Medulla oblongata (tissue), 1 donor: Measurements from ENCODE around the gene BMX.

Experiments
- DNase-seq: peaks from one replicate; pipeline ENCODE4 v3.0.0-alpha.2; 2015; ENCODE audit errors: extremely low spot score

Gene BMX

DNA sequence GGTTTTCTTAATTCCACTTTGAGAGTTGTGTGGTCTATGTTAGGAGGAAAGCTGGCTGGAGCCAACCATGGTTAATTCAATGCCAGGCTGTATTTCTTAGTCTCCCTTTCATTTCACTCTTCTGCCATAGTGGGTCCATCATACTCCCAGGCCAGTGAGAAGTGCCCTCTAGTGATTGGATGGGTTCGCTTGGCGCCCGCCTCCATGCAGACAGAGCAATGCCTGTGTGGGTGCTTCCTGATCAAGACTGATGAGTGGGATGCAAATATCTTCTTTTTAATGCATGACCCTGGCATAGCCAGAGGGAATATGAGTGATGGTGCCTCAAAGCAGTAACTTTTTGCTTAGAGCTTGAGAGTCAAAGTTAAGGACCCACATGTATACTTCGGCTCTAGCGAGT lies 6.4 kb downstream of the BMX start:
- no peak for DNase-seq

DNA sequence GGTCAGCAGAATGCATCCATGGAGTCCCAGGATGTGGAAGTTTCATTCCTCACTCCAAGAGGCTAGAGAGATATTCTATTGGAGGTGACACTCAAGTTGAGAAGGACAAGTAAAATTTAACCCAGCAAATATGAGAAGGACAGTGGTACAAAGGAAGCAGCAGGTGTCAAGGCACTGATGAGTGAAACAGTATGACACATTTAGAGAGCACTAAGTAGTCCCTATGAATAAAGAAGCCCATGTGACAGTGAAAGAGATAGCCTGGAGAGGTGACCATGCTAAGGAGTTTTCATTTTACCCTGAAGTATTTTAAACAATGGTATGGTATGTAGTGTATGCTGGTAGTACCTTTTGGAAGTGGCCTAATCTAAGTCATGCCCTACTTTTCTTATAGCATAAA lies 9.2 kb downstream of the BMX start:
- no peak for DNase-seq

DNA sequence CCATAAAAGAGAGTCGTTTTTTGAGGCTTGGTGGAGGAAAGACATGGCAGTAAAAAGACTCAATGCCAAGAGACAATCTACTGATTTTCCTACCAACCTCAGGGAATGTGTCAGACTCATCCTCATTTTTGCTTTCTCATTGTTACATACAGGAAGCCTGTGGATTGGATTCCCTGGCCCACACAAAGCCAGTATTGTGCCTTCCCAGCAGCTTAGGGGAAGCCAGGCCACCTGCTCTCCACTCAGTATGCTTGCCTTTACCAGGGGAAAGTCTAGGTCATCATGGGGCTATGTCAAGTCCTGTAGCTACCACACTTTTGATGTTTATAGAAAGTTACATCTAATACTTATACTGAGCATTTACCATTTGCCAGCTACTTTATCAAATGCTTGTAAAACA lies 11.0 kb downstream of the BMX start:
- DNase-seq = peak; percentile 40

DNA sequence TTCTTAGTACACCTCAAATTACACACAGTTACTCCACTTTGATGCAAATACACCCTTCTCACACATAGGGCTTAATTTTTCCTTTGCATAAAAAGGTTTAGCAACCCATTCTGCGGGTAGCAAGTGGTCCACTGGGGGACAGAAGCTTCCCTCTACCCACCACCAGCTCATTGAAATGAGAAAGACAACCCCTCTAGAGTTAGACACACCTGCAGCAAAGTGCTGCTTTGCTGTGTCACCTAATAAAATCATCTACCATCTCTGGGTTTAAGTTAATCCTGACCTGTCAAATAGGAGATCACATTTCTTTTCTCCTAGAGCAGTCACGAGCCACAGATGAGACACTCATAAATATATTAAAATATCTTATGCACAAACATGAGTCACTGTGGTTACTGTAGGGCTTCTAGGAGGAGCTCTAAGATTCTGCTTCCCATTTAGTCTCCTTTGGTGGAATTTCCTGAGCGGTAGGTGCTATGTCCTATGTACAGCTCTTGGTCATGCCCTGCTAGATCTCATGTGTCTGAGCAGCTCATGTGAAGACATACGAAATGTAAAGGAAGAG lies 11.9 kb downstream of the BMX start:
- DNase-seq = no peak

DNA sequence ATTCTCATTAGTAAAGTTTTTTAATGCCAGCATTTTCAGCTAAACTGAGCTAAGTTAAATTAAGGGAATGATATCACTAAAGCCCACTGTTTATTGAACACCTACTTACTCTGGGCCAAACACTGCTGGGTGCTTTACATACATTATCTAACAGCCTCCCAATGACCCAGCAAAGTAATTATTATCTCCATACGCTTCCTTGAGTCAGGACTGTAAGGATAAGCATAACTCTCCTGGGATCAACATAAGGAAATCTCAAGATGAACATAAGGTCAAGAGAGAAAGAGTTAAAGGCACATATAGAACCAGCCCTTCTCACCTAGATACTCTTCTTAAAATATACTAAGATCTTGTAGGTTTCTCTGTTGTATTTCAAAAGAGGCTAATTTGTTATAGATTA lies 13.7 kb downstream of the BMX start:
- no peak for DNase-seq

DNA sequence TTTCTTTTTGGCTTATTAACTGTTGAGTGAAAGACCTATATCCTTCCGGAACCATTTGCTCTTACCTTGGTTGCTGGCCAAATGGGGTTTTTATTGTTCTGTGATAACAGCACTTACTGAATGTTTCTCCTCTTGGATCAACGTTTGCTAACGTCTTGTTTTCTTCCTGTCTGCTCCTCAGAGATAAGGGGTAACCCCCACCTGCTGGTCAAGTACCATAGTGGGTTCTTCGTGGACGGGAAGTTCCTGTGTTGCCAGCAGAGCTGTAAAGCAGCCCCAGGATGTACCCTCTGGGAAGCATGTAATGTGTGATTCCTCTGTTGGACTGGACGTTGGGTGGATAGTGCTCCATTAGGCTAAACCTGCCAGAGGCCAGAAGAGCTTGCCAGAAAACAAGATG lies 15.3 kb downstream of the BMX start:
- DNase-seq = no peak

DNA sequence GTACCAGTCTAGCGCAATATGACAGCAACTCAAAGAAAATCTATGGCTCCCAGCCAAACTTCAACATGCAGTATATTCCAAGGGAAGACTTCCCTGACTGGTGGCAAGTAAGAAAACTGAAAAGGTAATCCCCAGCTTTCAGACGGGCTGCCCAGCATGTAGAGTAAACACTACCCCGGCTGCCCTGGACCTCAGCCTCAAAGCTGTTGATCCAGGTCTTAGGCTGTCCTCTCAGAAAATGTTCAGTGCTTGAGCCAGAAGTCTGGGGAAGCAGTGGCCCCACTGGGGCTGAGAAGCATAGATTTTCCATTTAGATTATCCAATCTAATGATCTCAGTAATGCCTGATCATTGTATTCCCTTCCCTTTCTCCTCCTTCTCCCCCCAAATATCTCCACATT lies 21.9 kb downstream of the BMX start:
- DNase-seq = no peak

DNA sequence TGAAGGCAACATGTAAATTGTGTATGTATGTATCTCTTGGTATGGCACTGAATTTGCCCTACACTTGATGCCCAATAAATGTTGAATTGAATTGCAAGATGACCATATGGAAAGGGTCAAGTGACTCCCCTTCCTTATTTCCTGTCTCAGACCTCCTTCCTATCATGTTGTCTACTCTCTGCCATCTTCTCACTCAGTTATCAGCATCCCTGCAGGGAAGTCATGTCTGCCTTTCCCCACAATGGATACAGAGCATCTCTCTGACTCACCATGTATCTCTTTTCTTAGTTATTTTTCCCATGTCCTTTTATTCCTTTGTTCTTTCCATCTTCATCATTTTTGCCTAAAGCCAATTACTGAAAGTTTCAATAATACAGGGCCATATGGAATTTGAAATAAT lies 22.5 kb downstream of the BMX start:
- DNase-seq = no peak

DNA sequence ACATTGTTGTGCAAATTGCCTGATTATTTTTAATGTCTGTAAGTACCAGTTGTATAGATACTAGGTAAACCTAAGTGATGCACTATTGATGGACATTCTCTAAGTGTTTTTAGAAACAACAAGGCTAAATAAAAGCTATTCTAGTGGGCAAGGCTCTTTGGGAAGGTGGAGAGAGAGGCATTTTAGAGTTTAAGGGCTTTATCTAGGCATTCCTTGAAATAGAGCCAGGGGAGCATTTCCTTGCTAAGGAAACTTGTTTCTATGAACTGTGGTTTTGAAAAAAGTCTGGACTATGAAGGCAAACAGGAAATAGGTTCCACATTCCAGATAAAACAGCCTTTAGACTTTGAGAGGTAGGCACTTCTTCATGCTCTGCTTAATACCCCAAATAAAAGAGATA lies 23.8 kb downstream of the BMX start:
- no peak for DNase-seq

DNA sequence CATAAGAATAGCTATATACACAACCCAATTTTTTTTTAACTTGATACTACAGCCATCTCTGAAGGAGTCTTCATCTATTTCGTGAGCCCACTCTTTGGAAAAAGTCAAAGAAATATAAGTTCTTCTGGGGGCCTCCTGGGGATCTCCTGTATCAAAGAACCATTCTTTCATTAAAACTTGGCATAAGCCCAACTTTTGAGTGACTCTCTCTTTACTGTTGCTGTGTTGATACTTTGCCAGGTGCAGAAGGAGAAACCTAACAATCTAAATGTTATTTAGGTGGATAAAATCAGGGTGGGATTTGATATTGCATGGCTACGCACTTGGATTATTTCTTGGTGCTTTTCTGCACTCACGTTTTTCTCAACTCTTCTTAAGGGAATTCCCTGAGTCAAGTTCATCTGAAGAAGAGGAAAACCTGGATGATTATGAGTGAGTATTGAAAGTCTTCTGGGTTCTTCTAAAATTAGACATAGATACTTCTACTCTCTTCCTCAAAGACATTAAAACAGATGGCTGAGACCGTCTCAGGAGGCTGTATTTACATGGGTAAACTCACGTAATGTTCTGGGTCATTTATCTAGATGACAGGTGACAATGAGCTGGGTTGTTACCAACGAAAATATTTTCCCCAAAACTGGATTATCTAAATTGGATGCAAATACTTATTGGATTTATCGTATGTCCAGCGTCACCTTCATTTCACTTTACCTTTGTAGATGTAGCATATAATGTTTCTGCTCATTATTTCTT lies 25.2 kb downstream of the BMX start:
- DNase-seq = no peak

DNA sequence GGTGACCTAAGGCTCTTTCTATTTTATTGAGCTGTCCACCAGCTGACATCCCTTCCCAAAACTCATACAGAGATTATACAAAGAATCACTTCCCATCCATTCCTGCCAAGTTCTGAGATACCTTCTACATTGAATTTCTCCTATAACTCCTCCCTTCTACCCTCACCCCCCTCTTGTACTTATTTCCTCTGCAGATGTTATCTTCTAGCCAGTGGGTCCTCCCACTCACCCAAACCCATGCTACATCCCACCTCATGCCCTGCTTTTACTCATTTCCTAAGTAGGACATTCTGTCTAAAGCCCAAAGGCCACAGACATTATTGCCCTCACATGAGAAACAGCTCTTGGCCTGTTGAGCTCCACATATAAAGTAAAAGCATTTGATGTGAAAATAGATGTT lies 28.6 kb downstream of the BMX start:
- DNase-seq = no peak

DNA sequence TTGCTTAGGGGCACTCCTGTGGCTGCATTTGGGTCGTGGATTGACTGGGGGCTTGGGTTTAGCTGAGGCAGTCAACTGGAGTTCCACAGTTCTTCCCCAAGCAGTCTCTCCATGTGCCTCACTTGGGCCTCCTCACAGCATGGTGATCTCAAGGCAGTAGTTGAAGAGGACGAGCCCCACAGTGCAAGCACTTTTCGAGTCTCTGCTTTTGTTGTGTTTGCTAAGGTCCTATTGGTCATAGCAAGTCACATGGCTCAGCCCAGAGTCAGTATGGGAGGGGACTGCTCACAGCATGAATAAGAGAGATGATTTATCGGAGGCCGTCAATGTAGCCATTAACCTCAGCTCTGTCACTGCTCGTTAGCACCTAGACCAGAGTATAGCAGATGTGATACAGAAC lies 29.7 kb downstream of the BMX start:
- no peak for DNase-seq

DNA sequence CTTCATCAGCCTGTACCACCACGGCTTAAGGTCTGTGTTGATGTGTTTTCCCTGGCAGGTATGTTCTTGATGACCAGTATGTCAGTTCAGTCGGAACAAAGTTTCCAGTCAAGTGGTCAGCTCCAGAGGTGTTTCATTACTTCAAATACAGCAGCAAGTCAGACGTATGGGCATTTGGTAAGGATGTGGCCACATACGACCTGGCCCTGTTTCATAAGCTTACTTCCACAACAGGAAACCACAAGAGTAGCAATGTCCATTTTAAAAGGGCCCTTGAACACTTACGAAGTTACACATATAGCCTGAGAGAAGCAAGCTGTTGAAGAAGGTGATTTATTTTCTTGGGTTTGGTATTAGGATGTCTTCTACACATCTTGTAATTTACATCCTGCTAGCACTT lies 46.1 kb downstream of the BMX start:
- no peak for DNase-seq

DNA sequence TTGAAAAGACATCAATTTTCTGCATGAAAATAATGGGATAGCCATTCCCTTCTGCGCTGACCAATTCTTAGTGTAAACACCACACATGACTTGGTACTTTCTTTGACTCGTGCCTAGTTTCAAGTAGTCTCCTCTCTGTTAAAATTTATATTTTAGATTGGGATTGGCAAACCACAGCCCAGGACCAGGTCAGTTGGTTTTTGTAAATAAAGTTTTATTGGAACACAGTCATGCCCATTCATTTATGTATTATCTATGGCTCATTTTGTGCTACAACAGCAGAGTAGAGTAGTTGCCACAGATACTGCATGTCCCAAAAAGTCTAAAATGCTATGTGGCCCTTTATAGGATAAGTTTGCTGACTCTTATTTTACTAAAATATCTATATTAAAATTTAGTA lies 46.7 kb downstream of the BMX start:
- DNase-seq = no peak

DNA sequence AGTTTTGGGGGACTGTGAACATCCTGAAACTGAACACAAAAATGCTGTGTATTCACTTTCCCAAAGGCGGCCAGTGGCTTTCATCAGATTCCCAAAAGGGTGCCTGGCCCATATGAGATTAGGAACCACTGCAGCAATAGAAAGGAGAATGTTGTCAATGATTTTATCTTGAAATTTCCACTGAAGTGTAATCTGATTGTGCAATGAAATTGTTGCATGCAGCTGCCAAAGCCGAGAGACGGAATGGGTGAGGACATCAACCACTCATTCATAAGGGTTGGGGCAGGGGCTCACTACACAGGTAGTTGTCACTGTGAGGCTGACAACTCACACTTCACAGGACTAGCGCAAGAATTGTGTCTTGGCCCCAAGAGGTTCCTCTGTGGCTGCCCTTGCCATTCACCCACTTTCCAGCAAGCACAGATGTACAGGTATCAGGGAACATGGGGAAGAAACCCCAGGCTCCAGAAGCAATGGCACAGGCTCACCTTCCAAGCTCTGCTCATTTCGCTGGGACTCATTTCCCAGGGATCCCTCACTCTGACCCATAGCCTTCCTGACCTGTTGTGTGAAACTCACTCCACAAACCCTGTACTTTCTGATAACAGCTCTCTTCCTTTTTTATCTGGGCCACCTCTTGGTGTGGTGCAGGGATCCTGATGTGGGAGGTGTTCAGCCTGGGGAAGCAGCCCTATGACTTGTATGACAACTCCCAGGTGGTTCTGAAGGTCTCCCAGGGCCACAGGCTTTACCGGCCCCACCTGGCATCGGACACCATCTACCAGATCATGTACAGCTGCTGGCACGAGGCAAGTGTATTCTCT lies 48.8 kb downstream of the BMX start:
- DNase-seq = no peak

DNA sequence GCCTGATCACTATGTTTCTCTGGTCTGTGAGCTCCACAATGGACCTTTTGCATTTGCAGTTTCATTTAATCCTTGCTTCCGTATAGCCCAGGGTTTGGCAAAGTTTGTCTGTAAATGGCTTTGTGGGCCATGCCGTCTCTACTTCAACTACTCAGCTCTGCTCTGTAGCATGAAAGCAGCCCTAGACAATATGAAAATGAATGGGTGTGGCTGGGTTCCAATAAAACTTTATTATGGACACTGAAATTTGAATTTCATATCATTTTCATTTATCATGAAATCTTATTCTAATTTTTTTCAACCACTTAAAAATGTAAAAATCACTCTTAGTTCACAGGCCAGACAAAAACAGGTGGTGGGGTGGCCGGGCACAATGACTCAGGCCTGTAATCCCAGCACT lies 58.6 kb downstream of the BMX start:
- DNase-seq = no peak

DNA sequence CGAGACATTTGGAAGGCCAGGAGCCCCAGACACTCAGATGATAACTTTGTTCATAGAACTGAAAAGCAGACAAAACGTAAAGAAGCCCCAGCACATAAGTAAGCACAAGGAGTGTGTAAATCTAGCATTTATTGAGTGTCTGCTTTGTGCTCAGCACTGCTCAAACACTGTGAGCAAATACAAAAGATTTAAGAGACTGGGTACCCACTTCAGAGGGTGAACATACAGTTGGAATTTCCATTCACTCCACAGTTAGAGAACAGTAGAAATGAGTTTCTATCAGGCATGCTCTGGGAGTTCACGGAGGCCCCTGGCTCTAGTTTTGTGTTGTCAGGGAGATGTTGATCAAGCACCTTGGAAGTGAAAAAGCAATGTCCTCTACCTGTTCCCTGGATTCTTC lies 60.3 kb downstream of the BMX start:
- no peak for DNase-seq

DNA sequence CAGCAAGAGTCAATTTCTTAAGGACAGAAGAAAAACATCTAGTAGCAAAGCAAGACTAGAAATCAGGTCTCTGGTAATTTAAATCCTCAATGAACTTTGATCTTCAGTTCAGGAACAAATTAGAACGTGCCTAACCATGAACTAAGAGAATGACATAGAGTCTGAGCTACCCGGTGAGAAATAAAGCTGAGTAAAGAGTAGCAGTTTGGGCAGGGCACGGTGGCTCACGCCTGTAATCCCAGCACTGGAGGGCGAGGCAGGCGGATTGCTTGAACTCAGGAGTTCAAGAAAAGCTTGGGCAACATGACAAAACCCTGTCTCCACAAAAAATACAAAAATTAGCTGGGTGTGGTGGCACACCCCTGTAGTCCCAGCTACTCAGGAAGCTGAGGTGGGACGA lies 62.4 kb downstream of the BMX start:
- no peak for DNase-seq

DNA sequence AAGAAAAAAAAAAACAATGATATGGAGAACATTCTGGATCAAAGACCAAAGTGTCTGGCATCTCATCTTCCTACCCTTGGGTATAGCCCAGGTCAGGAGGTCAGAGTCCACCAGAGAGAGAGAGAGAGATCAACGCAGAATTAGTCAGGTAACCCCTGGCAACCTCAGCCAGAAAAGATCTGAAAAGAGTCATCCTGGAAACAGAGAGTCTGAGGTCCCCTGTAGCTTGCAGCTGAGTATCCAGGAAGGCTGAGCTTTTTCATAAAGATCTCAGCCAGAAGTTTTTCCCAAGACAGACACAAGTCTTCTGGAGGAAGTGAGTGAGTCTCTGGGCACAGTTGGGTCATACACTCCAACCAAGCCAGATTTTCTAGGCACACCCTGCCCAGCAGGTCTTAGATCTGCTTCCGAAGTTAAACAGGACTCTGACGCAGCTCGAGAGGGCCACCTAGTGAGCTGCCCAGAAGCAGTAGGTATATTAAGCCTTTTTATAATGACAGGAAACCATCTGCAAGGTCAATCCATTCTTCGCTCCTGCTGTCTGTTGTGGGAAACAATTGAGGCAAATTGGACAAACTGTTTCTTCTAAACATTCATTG lies 64.5 kb downstream of the BMX start:
- DNase-seq = peak; percentile 55

DNA sequence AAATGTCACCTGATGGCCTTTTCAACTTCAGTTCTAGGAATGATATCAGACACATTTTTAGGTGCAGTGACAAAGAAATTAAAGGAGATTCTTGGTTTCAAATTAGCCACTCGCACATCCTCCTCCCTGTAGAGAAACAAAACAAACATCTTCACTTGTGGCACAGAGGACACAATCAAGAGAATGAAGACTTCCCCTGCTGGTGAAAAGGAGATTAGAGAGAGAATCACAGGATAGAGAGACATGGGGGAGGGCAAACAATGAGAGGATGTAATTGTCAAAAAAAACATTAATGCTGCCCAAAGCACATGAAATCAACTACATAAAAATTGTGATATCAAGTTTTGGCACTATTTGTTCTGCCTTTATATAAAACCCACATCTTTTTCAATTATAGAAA lies 65.6 kb downstream of the BMX start:
- DNase-seq = no peak

DNA sequence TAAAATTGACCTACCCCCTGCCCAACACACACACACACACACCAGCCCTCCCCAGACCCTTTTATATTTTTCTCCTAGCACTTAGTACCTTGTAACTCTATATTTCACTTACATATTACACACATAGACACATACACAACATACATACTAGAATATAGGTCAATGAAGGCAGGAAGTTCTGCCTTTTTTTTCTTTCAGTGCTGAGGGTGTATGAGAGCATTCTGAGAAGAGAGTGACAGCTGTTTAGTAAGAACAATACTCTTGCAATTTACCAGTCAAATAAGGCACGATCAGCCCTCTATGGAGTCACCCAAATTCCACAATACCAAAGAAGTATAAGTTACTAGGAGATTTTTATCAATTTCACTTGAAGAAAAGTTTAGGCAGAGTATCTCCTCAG lies 66.7 kb downstream of the BMX start:
- DNase-seq = no peak

DNA sequence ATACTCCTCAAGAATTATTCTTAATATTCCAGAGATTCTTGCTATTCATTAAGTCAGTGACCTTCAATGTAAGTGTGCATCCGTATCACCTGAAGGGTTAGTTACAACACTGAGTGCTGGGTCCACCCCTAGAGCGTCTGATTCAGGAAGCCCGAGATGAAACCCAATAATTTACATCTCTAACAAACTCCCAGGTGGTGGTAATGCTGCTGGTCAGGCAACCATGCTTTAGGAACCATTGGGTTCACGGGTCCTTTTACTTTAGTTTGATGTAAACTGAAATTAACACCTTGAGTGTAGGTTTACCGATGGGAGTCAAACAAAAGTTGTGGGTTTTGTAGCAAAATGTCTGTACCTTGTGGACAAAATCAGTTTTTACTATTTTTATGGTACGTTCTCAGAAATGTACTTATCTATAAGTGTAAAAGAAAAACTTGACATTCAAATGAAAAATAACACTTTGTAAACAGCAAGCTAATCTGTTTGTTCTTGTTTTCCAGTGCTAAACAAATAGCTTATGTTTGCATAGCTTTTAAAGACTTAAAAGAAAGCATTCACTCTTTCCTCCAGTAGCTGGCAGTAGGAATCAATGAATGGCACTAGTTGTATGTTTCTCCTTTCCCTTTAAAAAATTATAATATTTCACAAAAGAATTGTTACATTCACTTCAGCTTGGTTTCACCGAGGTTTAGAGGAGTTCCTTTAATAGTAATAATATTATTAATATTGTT lies 67.4 kb downstream of the BMX start:
- peak; percentile 19 for DNase-seq
